ENCODE results near the gene TRAPPC5.

DNA sequence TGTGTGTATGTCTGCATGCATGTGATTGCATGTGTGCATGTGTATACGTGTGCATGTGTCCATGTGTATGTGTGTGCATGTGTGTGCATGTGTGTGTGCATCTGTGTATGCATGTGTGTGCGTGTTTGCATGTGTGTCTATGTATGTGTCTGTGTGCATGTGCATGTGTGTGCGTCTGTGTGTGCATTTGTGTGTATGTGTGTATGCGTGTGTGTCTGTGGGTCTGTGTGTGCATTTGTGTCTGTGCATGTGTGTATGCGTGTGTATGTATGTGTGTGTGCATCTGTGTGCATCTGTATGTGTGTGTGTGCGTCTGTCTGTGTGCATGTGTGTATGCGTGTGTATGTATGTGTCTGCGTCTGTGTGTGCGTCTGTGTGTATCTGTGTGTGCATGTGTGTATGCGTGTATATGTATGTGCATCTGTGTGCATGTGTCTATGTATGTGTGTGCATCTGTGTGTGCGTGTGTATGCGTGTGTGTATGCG is 40.7 kb upstream of the TRAPPC5 start:
- TF ChIP-seq POLR2A (IDR thresholded peaks at IDR 0.05; ENCODE audit: borderline replicate concordance, extremely low read depth, insufficient read depth, insufficient read length) (no peak), EZH2 (IDR thresholded peaks at IDR 0.05) (no peak), ZFX (IDR thresholded peaks at IDR 0.05) (no peak), CEBPB (IDR thresholded peaks at IDR 0.05; ENCODE audit: low read depth) (no peak), POLR2AphosphoS5 (IDR thresholded peaks at IDR 0.05; ENCODE audit: low read depth, low read length) (no peak)
- TF ChIP-seq, protein P1, sequence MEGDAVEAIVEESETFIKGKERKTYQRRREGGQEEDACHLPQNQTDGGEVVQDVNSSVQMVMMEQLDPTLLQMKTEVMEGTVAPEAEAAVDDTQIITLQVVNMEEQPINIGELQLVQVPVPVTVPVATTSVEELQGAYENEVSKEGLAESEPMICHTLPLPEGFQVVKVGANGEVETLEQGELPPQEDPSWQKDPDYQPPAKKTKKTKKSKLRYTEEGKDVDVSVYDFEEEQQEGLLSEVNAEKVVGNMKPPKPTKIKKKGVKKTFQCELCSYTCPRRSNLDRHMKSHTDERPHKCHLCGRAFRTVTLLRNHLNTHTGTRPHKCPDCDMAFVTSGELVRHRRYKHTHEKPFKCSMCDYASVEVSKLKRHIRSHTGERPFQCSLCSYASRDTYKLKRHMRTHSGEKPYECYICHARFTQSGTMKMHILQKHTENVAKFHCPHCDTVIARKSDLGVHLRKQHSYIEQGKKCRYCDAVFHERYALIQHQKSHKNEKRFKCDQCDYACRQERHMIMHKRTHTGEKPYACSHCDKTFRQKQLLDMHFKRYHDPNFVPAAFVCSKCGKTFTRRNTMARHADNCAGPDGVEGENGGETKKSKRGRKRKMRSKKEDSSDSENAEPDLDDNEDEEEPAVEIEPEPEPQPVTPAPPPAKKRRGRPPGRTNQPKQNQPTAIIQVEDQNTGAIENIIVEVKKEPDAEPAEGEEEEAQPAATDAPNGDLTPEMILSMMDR (IDR thresholded peaks at IDR 0.05 in 2 of 3, conservative IDR thresholded peaks at IDR 0.05 in 1 of 3; ENCODE audit: borderline replicate concordance in 1 of 3, insufficient read depth in 1 of 3, low read depth in 2 of 3, low read length in 2 of 3): no peak
- TF ChIP-seq, protein P2, sequence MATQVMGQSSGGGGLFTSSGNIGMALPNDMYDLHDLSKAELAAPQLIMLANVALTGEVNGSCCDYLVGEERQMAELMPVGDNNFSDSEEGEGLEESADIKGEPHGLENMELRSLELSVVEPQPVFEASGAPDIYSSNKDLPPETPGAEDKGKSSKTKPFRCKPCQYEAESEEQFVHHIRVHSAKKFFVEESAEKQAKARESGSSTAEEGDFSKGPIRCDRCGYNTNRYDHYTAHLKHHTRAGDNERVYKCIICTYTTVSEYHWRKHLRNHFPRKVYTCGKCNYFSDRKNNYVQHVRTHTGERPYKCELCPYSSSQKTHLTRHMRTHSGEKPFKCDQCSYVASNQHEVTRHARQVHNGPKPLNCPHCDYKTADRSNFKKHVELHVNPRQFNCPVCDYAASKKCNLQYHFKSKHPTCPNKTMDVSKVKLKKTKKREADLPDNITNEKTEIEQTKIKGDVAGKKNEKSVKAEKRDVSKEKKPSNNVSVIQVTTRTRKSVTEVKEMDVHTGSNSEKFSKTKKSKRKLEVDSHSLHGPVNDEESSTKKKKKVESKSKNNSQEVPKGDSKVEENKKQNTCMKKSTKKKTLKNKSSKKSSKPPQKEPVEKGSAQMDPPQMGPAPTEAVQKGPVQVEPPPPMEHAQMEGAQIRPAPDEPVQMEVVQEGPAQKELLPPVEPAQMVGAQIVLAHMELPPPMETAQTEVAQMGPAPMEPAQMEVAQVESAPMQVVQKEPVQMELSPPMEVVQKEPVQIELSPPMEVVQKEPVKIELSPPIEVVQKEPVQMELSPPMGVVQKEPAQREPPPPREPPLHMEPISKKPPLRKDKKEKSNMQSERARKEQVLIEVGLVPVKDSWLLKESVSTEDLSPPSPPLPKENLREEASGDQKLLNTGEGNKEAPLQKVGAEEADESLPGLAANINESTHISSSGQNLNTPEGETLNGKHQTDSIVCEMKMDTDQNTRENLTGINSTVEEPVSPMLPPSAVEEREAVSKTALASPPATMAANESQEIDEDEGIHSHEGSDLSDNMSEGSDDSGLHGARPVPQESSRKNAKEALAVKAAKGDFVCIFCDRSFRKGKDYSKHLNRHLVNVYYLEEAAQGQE (IDR thresholded peaks at IDR 0.05; ENCODE audit: low read depth): no peak
- TF ChIP-seq, protein P3, sequence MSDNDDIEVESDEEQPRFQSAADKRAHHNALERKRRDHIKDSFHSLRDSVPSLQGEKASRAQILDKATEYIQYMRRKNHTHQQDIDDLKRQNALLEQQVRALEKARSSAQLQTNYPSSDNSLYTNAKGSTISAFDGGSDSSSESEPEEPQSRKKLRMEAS (IDR thresholded peaks at IDR 0.05): no peak
